Right lobe of liver (tissue), 6 donors: ENCODE data around the gene PEAR1. TPM values are rescaled to one million over a fixed set of nuclear protein-coding genes. Genes with fewer than 3 reads are reported as not detected.
"Not testable (repeated sequence)": the region's sequence is repeated elsewhere in the genome, so short reads cannot be mapped to it uniquely, and the experiment has no call there.

Experiments
- ATAC-seq, 4 donors: fragments of 200-7000 bp; cut with Tn5 transposase; one replicate each; pipeline ENCODE4 v1.9.1; 2020; ENCODE audit warnings: mild to moderate bottlenecking in 4 of 4, moderate library complexity in 4 of 4
- DNase-seq, 3 donors: peaks; one replicate each; pipeline ENCODE4 v3.0.0-alpha.2; 2020
- H3K27ac ChIP-seq, 3 donors: fragments of 200-600 bp; one replicate each; pipeline ENCODE4 v1.8.0; 2022
- H3K27me3 ChIP-seq, 2 donors: fragments of 200-600 bp; one replicate each; pipeline ENCODE4 v1.8.0; 2022
- H3K36me3 ChIP-seq, 4 donors: fragments of 200-600 bp; sonication (generic) in 1 of 4; one replicate each; pipeline versions ENCODE4 v1.5.1 to v1.8.0; 2017 to 2022; ENCODE audit warnings: control low read depth in 1 of 4
- H3K4me1 ChIP-seq, 4 donors: fragments of 200-600 bp; sonication (generic) in 1 of 4; one replicate each; pipeline versions ENCODE4 v1.5.1 to v1.8.0; 2017 to 2022; ENCODE audit warnings: control low read depth in 1 of 4
- H3K4me3 ChIP-seq, 3 donors: fragments of 200-600 bp; one replicate each; pipeline ENCODE4 v1.8.0; 2022
- H3K9me3 ChIP-seq, 4 donors: fragments of 200-600 bp; sonication (generic) in 1 of 4; one replicate each; pipeline versions ENCODE4 v1.5.1 to v1.8.0; 2017 to 2022; ENCODE audit warnings: control low read depth in 1 of 4
- POLR2A ChIP-seq: fragments of 450-650 bp; IDR thresholded peaks from one replicate; pipeline ENCODE4 v1.6.1; 2017; ENCODE audit warnings: antibody characterized with exemption, mild to moderate bottlenecking
- WGBS: methylation state at CpG from one replicate; pipeline ENCODE4 v1.1.6; 2018; ENCODE audit warnings: low coverage, low lambda C conversion rate; ENCODE audit not compliant: insufficient coverage; ENCODE audit errors: missing lambda C conversion rate; 5-methylcytosine and 5-hydroxymethylcytosine counted together
- intact Hi-C, 2 donors: fragments of 100-400 bp; cut with DNase I; formaldehyde crosslinking; loops; one replicate each; pipeline versions ENCODE4 v1.11.2 to v1.14.1; 2022
- total RNA-seq, 6 experiments: library from RNA; depleted of rRNA in 2 of 6; stranded (reverse); fragments of >200 nt in 2 of 6; fragmentation: NEBNext Ultra II Directional in 3 of 6; extraction: Animal tissue kit (Norgen Biotek cat#: 25700) in 3 of 6; gene quantifications; one replicate each; pipeline versions ENCODE4 v1.1.0 to v1.2.4, GENCODE V29; 2016 to 2023
- TF ChIP-seq, protein P1 (sequence below), 4 donors: fragments of 200-600 bp in 3 of 4; fragments of 450-650 bp in 1 of 4; IDR thresholded peaks; one replicate each; pipeline versions ENCODE4 v1.5.1 to v1.8.0; 2016 to 2022; ENCODE audit warnings: antibody characterized with exemption in 4 of 4, mild to moderate bottlenecking in 2 of 4
- donor health status: DM: no; HTN: yes; CAD: no.
- donor health status: DM: no; HTN: no; CAD: no.
- donor health status: DM: no; HTN: no; CAD: no.
- donor health status: DM: no; HTN: yes; CAD: no.
- donor health status: DM: no; HTN: yes; CAD: no.

The PEAR1 gene
- total RNA-seq, 6 experiments from 2014 or later = 2.2 to 9.8 (median 3.6) TPM

DNA sequence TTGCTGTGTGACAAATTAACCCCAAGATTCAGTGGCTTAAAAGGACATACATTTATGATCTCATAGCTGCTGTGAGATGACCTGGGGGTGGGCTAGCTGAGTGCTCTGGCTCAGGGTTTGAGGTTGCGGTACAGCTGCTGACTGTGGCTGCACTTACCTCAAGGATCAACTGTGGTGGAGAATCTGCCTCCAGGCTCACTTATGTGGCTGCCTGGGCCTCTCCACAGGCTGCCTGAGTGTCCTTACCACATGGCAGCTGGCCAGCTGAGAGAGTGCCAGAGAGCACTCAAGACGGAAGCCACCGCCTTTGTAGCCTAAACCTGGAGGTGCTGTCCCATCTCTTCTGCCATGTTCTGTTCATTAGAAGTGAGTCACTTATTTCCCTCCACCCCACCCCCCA, 32.7 kb downstream of the PEAR1 start:
- Histone ChIP-seq H3K27ac (no peak overlapping the region), H3K4me1 (peaks cover 0 to 7% (median 0%) of the 10 kb centered on the region in 4 donors), H3K36me3 (no peaks in the 10 kb centered on the region), H3K27me3 (peaks cover 0 to 27% of the 10 kb centered on the region in 2 donors), H3K4me3 (no peak overlapping the region), H3K9me3 (no peaks in the 10 kb centered on the region)
- intact Hi-C loops = no loop called here
- 35% methylated on average over 2 of the region's 3 CpGs for WGBS
- ATAC-seq = peak in 2 of 4 donors; percentile 10 to 12
- TF ChIP-seq, protein P1, sequence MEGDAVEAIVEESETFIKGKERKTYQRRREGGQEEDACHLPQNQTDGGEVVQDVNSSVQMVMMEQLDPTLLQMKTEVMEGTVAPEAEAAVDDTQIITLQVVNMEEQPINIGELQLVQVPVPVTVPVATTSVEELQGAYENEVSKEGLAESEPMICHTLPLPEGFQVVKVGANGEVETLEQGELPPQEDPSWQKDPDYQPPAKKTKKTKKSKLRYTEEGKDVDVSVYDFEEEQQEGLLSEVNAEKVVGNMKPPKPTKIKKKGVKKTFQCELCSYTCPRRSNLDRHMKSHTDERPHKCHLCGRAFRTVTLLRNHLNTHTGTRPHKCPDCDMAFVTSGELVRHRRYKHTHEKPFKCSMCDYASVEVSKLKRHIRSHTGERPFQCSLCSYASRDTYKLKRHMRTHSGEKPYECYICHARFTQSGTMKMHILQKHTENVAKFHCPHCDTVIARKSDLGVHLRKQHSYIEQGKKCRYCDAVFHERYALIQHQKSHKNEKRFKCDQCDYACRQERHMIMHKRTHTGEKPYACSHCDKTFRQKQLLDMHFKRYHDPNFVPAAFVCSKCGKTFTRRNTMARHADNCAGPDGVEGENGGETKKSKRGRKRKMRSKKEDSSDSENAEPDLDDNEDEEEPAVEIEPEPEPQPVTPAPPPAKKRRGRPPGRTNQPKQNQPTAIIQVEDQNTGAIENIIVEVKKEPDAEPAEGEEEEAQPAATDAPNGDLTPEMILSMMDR (IDR thresholded peaks at IDR 0.05) = no peak
- DNase-seq = peak in 2 of 3 donors; percentile 50 to 56

DNA sequence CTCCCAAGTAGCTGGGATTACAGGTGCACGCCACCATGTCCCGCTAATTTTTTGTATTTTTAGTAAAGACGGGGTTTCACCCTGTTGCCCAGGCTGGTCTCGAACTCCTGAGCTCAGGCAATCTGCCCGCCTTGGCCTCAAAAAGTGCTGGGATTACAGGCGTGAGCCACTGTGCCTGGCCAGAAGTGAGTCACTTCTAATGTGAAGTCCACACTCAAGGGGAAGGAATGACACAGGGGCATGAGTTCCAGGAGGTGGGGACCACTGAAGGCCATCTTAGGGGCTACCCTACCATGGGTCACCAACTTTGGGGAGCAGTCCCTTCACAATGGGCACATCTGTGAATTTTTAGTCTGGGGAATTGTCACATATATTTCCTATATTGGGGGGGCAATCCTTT, 33.2 kb downstream of the PEAR1 start:
- H3K9me3 ChIP-seq, H3K4me3 ChIP-seq, intact Hi-C loops, H3K4me1 ChIP-seq, H3K27ac ChIP-seq, H3K36me3 ChIP-seq, ATAC-seq: not testable (repeated sequence)
- peaks cover 0 to 27% of the 10 kb centered on the region in 2 donors for H3K27me3 ChIP-seq
- 60% methylated on average over 3 of the region's 6 CpGs for WGBS
- DNase-seq = peak in 1 of 3 donors; percentile 4

GRCh38 chr1:156927215-156928042, 33.9 kb downstream of the PEAR1 start:
- intact Hi-C loops = no loop called here
- peaks cover 0 to 27% of the 10 kb centered on the region in 2 donors for H3K27me3 ChIP-seq
- peak; percentile 72 to 84 (median 76) for ATAC-seq
- peak; percentile 66 to 78 (median 73) for DNase-seq
- peaks cover 0 to 7% (median 0%) of the 10 kb centered on the region in 4 donors for H3K4me1 ChIP-seq
- H3K27ac ChIP-seq = no peak overlapping the region
- no peak overlapping the region for H3K4me3 ChIP-seq
- H3K36me3 ChIP-seq = no peaks in the 10 kb centered on the region
- 8% methylated on average over 29 of the region's 64 CpGs for WGBS
- no peaks in the 10 kb centered on the region for H3K9me3 ChIP-seq
- TF ChIP-seq, protein P1 (IDR thresholded peaks at IDR 0.05) = peak; percentile 50 to 56 (median 52)
- no peak for TF ChIP-seq POLR2A

DNA sequence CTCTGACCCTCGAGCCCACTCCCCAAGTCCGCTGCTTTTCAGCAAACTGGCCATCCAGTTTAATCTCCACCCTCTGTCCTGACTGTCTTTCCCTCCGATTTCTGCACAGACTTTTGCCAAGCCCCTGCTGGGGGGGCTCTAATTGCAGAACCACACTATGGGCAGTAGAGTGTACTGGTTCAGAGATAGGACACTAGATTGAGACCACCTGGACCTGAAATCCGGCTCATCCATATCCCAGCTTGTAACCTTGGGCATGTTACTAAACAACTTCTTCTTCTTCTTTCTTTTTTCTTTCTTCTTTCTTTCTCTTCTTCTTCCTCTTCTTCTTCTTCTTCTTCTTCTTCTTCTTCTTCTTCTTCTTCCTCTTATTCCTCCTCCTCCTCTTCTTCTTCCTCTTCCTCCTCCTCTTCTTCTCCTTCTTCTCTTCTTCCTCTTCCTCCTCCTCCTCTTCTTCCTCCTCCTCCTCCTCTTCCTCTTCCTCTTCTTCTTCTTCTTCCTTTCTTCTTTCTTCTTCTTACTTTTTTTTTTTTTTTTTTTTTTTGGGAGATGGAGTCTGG, 34.6 kb downstream of the PEAR1 start:
- Histone ChIP-seq H3K36me3 (no peaks in the 10 kb centered on the region), H3K4me1 (peaks cover 0 to 7% (median 0%) of the 10 kb centered on the region in 4 donors), H3K27me3 (peaks cover 0 to 25% of the 10 kb centered on the region in 2 donors), H3K9me3 (no peaks in the 10 kb centered on the region), H3K27ac (no peak overlapping the region), H3K4me3 (no peak overlapping the region)
- intact Hi-C loops = no loop called here
- no peak for DNase-seq
- ATAC-seq = no peak
- TF ChIP-seq POLR2A = no peak
- TF ChIP-seq, protein P1 (IDR thresholded peaks at IDR 0.05) = peak in 1 of 4 donors; percentile 9
- 13% methylated on average over 4 of the region's 4 CpGs for WGBS
